ENCODE results near the gene TMED6. TPM values are rescaled to one million over a fixed set of nuclear protein-coding genes. Genes with fewer than 3 reads are reported as not detected.

Gene TMED6
- total RNA-seq, 1 donor from 2014 or later: not detected

DNA sequence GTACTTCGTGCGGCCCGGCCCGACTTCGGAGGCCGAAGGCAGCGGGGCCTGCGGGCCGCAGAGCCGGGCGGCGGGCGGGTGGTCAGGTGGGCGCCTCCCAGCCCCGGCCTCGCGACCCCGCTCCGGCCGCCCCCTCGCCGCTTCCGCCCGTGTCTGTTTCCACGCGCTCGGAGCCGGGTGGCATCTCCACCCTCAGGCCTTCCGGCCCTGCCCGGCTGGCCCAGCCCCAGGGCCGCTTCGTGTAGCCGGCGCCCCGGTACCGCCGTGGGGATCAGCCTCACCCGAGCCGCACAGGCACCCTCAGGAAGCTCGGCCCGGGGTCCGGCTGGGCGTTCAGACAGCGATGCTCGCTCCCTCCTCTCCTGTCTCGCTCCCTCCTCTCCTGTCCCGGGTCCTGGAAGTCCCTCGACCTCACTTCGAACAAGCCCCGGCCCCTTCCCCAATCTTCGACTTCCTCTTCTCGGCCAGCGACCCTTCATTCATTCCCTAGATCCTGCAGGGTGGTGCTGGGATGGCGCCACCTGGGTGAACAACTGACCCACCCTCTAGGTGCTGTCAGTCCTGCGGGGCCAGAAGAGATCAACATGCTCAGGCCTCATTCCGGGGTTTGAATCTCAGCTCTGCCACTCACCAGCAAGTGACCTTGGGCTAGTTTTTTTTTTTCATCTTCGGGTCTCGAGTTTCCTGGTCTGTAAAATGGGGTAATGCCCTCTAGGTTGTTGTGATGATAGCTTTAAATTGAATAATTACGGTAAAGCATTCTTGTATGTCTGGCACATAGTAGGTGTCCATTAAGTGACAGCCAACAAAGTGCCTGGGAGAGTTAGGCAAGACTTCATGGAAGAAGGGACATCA lies 39.8 kb downstream of the TMED6 start:
- H3K79me2 ChIP-seq (ENCODE audit: low read depth): peaks cover 41% of the 10 kb centered on the region
- no peaks in the 10 kb centered on the region for H3K4me1 ChIP-seq
- Mint-ChIP-seq H3K4me1 (peaks cover 18% of the 10 kb centered on the region), H3K9me3 (no peaks in the 10 kb centered on the region), H3K27me3 (ENCODE audit: insufficient read depth, low read depth) (peaks cover 3% of the 10 kb centered on the region), H3K4me3 (peak overlapping the region; percentile 98), H3K36me3 (peaks cover 15% of the 10 kb centered on the region), H3K27ac (peak overlapping the region; percentile 86)
- no peaks in the 10 kb centered on the region for H3K36me3 ChIP-seq
- TF ChIP-seq EZH2phosphoT487 (IDR thresholded peaks at IDR 0.05) (no peak), EZH2 (IDR thresholded peaks at IDR 0.05) (no peak)
- TF ChIP-seq, protein P1, sequence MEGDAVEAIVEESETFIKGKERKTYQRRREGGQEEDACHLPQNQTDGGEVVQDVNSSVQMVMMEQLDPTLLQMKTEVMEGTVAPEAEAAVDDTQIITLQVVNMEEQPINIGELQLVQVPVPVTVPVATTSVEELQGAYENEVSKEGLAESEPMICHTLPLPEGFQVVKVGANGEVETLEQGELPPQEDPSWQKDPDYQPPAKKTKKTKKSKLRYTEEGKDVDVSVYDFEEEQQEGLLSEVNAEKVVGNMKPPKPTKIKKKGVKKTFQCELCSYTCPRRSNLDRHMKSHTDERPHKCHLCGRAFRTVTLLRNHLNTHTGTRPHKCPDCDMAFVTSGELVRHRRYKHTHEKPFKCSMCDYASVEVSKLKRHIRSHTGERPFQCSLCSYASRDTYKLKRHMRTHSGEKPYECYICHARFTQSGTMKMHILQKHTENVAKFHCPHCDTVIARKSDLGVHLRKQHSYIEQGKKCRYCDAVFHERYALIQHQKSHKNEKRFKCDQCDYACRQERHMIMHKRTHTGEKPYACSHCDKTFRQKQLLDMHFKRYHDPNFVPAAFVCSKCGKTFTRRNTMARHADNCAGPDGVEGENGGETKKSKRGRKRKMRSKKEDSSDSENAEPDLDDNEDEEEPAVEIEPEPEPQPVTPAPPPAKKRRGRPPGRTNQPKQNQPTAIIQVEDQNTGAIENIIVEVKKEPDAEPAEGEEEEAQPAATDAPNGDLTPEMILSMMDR (IDR thresholded peaks at IDR 0.05): peak; percentile 19
- H2AFZ ChIP-seq (replicated peaks): peak overlapping the region; percentile 90
- DNase-seq (ENCODE audit: low spot score): peak; percentile 60
- H3F3A ChIP-seq (ENCODE audit: low read depth): peaks cover 26% of the 10 kb centered on the region
- H4K20me1 ChIP-seq (ENCODE audit: low read depth): peaks cover 13% of the 10 kb centered on the region
- peak overlapping the region; percentile 99 for H3K4me3 ChIP-seq
- H3K4me2 ChIP-seq: peak overlapping the region; percentile 83
- no peaks in the 10 kb centered on the region for H3K9me3 ChIP-seq (ENCODE audit: low read depth)
- H3K27ac ChIP-seq: no peak overlapping the region
- H3K27me3 ChIP-seq: no peaks in the 10 kb centered on the region
- H3K9ac ChIP-seq: peak overlapping the region; percentile 64

GRCh38 chr16:69310653-69311532 lies 40.7 kb downstream of the TMED6 start, which contains the start of gene VPS4A:
Gene VPS4A (plus strand): TSS chr16:69311350. CDS start chr16:69311512, 162 bp downstream.
- Mint-ChIP-seq H3K27ac (peak within 1 kb of the TSS; percentile 86), H3K9me3 (no peaks in the 10 kb centered on the region), H3K4me3 (peak within 1 kb of the TSS; percentile 98), H3K27me3 (ENCODE audit: insufficient read depth, low read depth) (peaks cover 3% of the 10 kb centered on the region), H3K4me1 (peaks cover 18% of the 10 kb centered on the region), H3K36me3 (peaks cover 9% of the 10 kb centered on the region)
- TF ChIP-seq, protein P1 (IDR thresholded peaks at IDR 0.05): peak; percentile 81
- TF ChIP-seq EZH2 (IDR thresholded peaks at IDR 0.05): no peak
- no peak for TF ChIP-seq EZH2phosphoT487 (IDR thresholded peaks at IDR 0.05)
- Histone ChIP-seq H3F3A (ENCODE audit: low read depth) (peaks cover 26% of the 10 kb centered on the region), H3K27ac (no peak within 1 kb of the TSS), H3K9ac (peak within 1 kb of the TSS; percentile 64), H4K20me1 (ENCODE audit: low read depth) (peaks cover 13% of the 10 kb centered on the region), H3K4me1 (no peaks in the 10 kb centered on the region), H2AFZ (replicated peaks) (peak within 1 kb of the TSS; percentile 90), H3K9me3 (ENCODE audit: low read depth) (no peaks in the 10 kb centered on the region), H3K79me2 (ENCODE audit: low read depth) (peaks cover 41% of the 10 kb centered on the region), H3K27me3 (no peaks in the 10 kb centered on the region), H3K4me3 (peak within 1 kb of the TSS; percentile 99), H3K36me3 (no peaks in the 10 kb centered on the region), H3K4me2 (peak within 1 kb of the TSS; percentile 83)
- peak; percentile 98 for DNase-seq (ENCODE audit: low spot score)

DNA sequence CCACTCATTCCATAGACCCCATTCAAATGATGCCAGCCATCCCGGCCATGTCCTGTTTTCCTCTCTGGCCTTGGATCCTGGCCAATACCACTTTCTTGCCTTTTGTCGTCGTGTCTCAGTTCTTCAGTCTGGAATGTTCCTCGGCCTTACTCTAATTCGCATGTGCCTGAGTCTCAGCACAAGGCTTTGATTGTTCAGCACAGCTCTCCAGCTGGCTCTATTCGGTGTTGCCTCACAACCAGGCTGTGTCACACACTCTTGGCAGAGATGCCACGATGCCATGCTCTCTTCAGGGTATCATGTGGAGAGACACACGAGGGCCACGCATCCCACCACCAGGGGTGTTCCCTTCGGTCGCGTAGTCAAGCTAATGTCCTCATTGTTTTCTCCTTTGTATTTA lies 42.3 kb downstream of the TMED6 start:
- peaks cover 18% of the 10 kb centered on the region for H3K4me1 Mint-ChIP-seq
- no peak overlapping the region for H3K4me3 Mint-ChIP-seq
- peaks cover 13% of the 10 kb centered on the region for H4K20me1 ChIP-seq (ENCODE audit: low read depth)
- H3K27ac ChIP-seq: no peak overlapping the region
- H3K9ac ChIP-seq: no peak overlapping the region
- peaks cover 8% of the 10 kb centered on the region for H3K36me3 Mint-ChIP-seq
- H3K79me2 ChIP-seq (ENCODE audit: low read depth): peaks cover 28% of the 10 kb centered on the region
- no peak overlapping the region for H3K4me3 ChIP-seq
- H3K27me3 Mint-ChIP-seq (ENCODE audit: insufficient read depth, low read depth): peaks cover 3% of the 10 kb centered on the region
- H3K9me3 Mint-ChIP-seq: no peaks in the 10 kb centered on the region
- TF ChIP-seq EZH2phosphoT487 (IDR thresholded peaks at IDR 0.05): no peak
- TF ChIP-seq, protein P1 (IDR thresholded peaks at IDR 0.05): no peak
- no peak for TF ChIP-seq EZH2 (IDR thresholded peaks at IDR 0.05)
- H3K27ac Mint-ChIP-seq: no peak overlapping the region
- no peaks in the 10 kb centered on the region for H3K27me3 ChIP-seq
- H3F3A ChIP-seq (ENCODE audit: low read depth): peaks cover 26% of the 10 kb centered on the region
- H2AFZ ChIP-seq (replicated peaks): no peak overlapping the region
- H3K4me2 ChIP-seq: no peak overlapping the region
- no peak for DNase-seq (ENCODE audit: low spot score)
- no peaks in the 10 kb centered on the region for H3K9me3 ChIP-seq (ENCODE audit: low read depth)
- H3K4me1 ChIP-seq: no peaks in the 10 kb centered on the region
- no peaks in the 10 kb centered on the region for H3K36me3 ChIP-seq
